Smooth muscle cell of the pulmonary artery (primary cell): ENCODE results near the gene STK35. TPM values are rescaled to one million over a fixed set of nuclear protein-coding genes. Genes with fewer than 3 reads are reported as not detected.

Experiments
- total RNA-seq: library from RNA; depleted of rRNA; stranded (reverse); fragments of >200 nt; gene quantifications from 2 replicates; pipeline ENCODE4 v1.2.3, GENCODE V29; 2014

STK35 gene
- 21.9 and 22.6 TPM in 2 replicates for total RNA-seq

DNA sequence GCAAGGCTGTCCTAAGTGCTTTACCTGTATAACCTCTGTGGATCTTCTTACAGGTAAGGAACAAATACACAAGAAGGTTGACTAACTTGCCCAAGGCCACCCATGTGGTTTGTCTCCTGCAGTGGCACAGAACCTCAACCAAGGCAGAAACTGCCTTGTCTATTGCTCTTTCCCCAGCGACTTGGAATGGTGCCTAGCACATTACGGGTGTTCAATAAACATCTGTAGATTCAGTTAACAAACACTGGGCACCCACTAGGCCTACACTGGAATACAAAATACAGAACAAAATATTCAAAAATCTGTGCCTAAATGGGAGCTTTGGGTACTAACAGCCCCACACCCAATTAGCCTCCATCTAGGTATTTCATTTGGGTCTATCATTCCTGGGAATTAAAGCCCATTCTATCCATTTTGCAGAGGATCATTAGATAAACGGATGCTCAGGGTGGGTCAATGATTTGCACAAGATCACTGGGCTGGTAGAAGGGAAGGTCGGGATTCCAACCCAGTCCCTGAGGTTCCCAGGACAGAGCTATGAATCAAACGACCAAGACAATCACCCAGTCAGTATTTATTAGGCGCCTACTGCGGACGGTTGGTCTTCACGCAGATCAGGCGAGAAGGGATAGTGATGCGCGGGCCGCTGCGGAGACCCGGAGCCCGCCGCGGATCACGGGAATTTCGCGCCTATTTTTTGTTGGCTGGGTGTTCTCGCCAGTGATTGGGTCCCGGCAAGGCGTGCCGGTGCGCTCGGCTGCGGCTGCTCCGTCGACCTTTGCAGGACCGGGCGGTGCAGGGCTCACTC, at the start of gene STK35:
STK35 (plus strand) TSS at position 771 of the 808 bp plus-strand sequence. CDS start 55 bp downstream, outside the sequence.

Other genes with a start within 250 kb of the STK35 start
- 7.9 and 13.6 TPM in 2 replicates for gene SIRPA, start 206.4 kb upstream of the STK35 start, total RNA-seq
- not detected in 2 replicates for gene PDYN, start 107.8 kb upstream of the STK35 start, total RNA-seq
- gene TGM3, start 194.2 kb downstream of the STK35 start, total RNA-seq, result not detected in 2 replicates